Anterior cingulate cortex (tissue), 58 donors: ENCODE results near the gene TFE3.
"Not testable (repeated sequence)": the region's sequence is repeated elsewhere in the genome, so short reads cannot be mapped to it uniquely, and the experiment has no call there.

Experiments
- DNase-seq, 58 donors: peaks; one replicate each; lab custom pipeline; 2025; lab: John Stamatoyannopoulos, UW

The TFE3 gene

GRCh38 chrX:49002091-49002935 is 40.8 kb downstream of the TFE3 start, which contains the start of gene GRIPAP1:
GRIPAP1 (minus strand) TSS chrX:49002264; CDS start chrX:49002229, 35 bp downstream.
- DNase-seq: peak in 57 of 58 donors; percentile 2 to 81 (median 54)

- peak in 16 of 58 donors; percentile 0 to 43 (median 12) for DNase-seq
These were observed 41.6 kb downstream of the TFE3 start for GRCh38 chrX:49001521-49002090.

- DNase-seq: no peak
These were observed 42.5 kb downstream of the TFE3 start for GRCh38 chrX:49000636-49001035.

- peak in 1 of 58 donors; percentile 3 for DNase-seq
These were observed 44.1 kb downstream of the TFE3 start for GRCh38 chrX:48999030-48999429.

GRCh38 chrX:48998391-48998790 is 44.8 kb downstream of the TFE3 start:
- no peak for DNase-seq

GRCh38 chrX:48997865-48998264 is 45.3 kb downstream of the TFE3 start:
- DNase-seq: no peak

GRCh38 chrX:48997455-48997854 is 45.7 kb downstream of the TFE3 start:
- no peak for DNase-seq

- no peak for DNase-seq
These were observed 46.2 kb downstream of the TFE3 start for GRCh38 chrX:48996969-48997368.

GRCh38 chrX:48992341-48992740 is 50.8 kb downstream of the TFE3 start:
- DNase-seq: no peak

- DNase-seq: no peak
These were observed 53.7 kb downstream of the TFE3 start for GRCh38 chrX:48989483-48989882.

GRCh38 chrX:48983896-48984295 is 59.3 kb downstream of the TFE3 start:
- DNase-seq: no peak

- peak in 1 of 58 donors; percentile 2 for DNase-seq
These were observed 60.1 kb downstream of the TFE3 start for GRCh38 chrX:48983081-48983480.

- no peak for DNase-seq
These were observed 62.0 kb downstream of the TFE3 start for GRCh38 chrX:48981178-48981577.

- DNase-seq: not testable (repeated sequence)
These were observed 62.8 kb downstream of the TFE3 start for GRCh38 chrX:48980341-48980740.
